Activated CD4-positive, alpha-beta T cell treated with anti-CD3 and anti-CD28 coated beads for 4 hours (primary cell): ENCODE results near the gene FAM241A.
"Not testable (repeated sequence)": the region's sequence is repeated elsewhere in the genome, so short reads cannot be mapped to it uniquely, and the experiment has no call there.

Experiments
- DNase-seq, 2 donors: peaks; one replicate each; pipeline ENCODE4 v3.0.0-alpha.2; 2020

The FAM241A gene

GRCh38 chr4:112175840-112176239 lies 30.6 kb downstream of the FAM241A start:
- no peak for DNase-seq

- no peak for DNase-seq
Observed at GRCh38 chr4:112176596-112176995, 31.3 kb downstream of the FAM241A start.

GRCh38 chr4:112178741-112179140 lies 33.5 kb downstream of the FAM241A start:
- DNase-seq, result not testable (repeated sequence)

GRCh38 chr4:112181358-112182000 lies 36.2 kb downstream of the FAM241A start:
- no peak for DNase-seq

GRCh38 chr4:112182604-112183003 lies 37.4 kb downstream of the FAM241A start:
- DNase-seq, result no peak

GRCh38 chr4:112183252-112183651 lies 38.0 kb downstream of the FAM241A start:
- no peak for DNase-seq

- DNase-seq, result no peak
Observed at GRCh38 chr4:112184438-112184837, 39.2 kb downstream of the FAM241A start.

GRCh38 chr4:112185334-112185733 lies 40.1 kb downstream of the FAM241A start:
- no peak for DNase-seq

- DNase-seq, result no peak
Observed at GRCh38 chr4:112185740-112186670, 40.8 kb downstream of the FAM241A start.

- DNase-seq, result no peak
Observed at GRCh38 chr4:112189754-112190153, 44.5 kb downstream of the FAM241A start.

- DNase-seq, result no peak
Observed at GRCh38 chr4:112190684-112191083, 45.4 kb downstream of the FAM241A start.

GRCh38 chr4:112196461-112196860 lies 51.2 kb downstream of the FAM241A start:
- DNase-seq, result no peak

- no peak for DNase-seq
Observed at GRCh38 chr4:112199041-112199440, 53.8 kb downstream of the FAM241A start.

- no peak for DNase-seq
Observed at GRCh38 chr4:112201915-112202505, 56.8 kb downstream of the FAM241A start.

GRCh38 chr4:112203593-112203992 lies 58.3 kb downstream of the FAM241A start:
- DNase-seq, result no peak

- DNase-seq, result no peak
Observed at GRCh38 chr4:112206431-112206830, 61.2 kb downstream of the FAM241A start.

GRCh38 chr4:112208137-112209095 lies 63.2 kb downstream of the FAM241A start:
- not testable (repeated sequence) for DNase-seq

GRCh38 chr4:112210777-112211176 lies 65.5 kb downstream of the FAM241A start:
- no peak for DNase-seq

- no peak for DNase-seq
Observed at GRCh38 chr4:112213091-112213490, 67.8 kb downstream of the FAM241A start.

- no peak for DNase-seq
Observed at GRCh38 chr4:112213856-112214255, 68.6 kb downstream of the FAM241A start.

- DNase-seq, result no peak
Observed at GRCh38 chr4:112214390-112215264, 69.4 kb downstream of the FAM241A start.
